Measurements from ENCODE around the gene STIMATE.

Gene STIMATE

GRCh38 chr3:52817860-52818259, 79.5 kb downstream of the STIMATE start:
- no peak for DNase-seq (ENCODE audit: low spot score)
- CTCF ChIA-PET, result no interaction called here
- TF ChIP-seq CTCF (conservative IDR thresholded peaks at IDR 0.05; ENCODE audit: low read depth), result no peak
- POLR2A ChIA-PET (ENCODE audit: low non-redundant PET), result no interaction called here
- no peak overlapping the region for H3K27ac ChIP-seq

- TF ChIP-seq CTCF (conservative IDR thresholded peaks at IDR 0.05; ENCODE audit: low read depth), result no peak
- POLR2A ChIA-PET (ENCODE audit: low non-redundant PET), result no interaction called here
- no peak overlapping the region for H3K27ac ChIP-seq
- DNase-seq (ENCODE audit: low spot score), result no peak
- CTCF ChIA-PET, result no interaction called here
These were observed 80.1 kb downstream of the STIMATE start for GRCh38 chr3:52817221-52817620.

GRCh38 chr3:52816654-52817053, 80.7 kb downstream of the STIMATE start:
- TF ChIP-seq CTCF (conservative IDR thresholded peaks at IDR 0.05; ENCODE audit: low read depth), result no peak
- POLR2A ChIA-PET (ENCODE audit: low non-redundant PET), result no interaction called here
- CTCF ChIA-PET, result no interaction called here
- no peak for DNase-seq (ENCODE audit: low spot score)
- H3K27ac ChIP-seq, result no peak overlapping the region

- no peak overlapping the region for H3K27ac ChIP-seq
- CTCF ChIA-PET, result no interaction called here
- TF ChIP-seq CTCF (conservative IDR thresholded peaks at IDR 0.05; ENCODE audit: low read depth), result no peak
- DNase-seq (ENCODE audit: low spot score), result no peak
- POLR2A ChIA-PET (ENCODE audit: low non-redundant PET), result no interaction called here
These were observed 81.1 kb downstream of the STIMATE start for GRCh38 chr3:52816199-52816598.

GRCh38 chr3:52813810-52814209, 83.5 kb downstream of the STIMATE start:
- DNase-seq (ENCODE audit: low spot score), result no peak
- ChIA-PET POLR2A (ENCODE audit: low non-redundant PET) (no interaction called here), CTCF (no interaction called here)
- TF ChIP-seq CTCF (conservative IDR thresholded peaks at IDR 0.05; ENCODE audit: low read depth), result no peak
- H3K27ac ChIP-seq, result no peak overlapping the region

GRCh38 chr3:52811452-52812011, 85.8 kb downstream of the STIMATE start:
- ChIA-PET CTCF (no interaction called here), POLR2A (ENCODE audit: low non-redundant PET) (no interaction called here)
- H3K27ac ChIP-seq, result no peak overlapping the region
- TF ChIP-seq CTCF (conservative IDR thresholded peaks at IDR 0.05; ENCODE audit: low read depth), result no peak
- no peak for DNase-seq (ENCODE audit: low spot score)

- ChIA-PET CTCF (no interaction called here), POLR2A (ENCODE audit: low non-redundant PET) (no interaction called here)
- no peak for DNase-seq (ENCODE audit: low spot score)
- TF ChIP-seq CTCF (conservative IDR thresholded peaks at IDR 0.05; ENCODE audit: low read depth), result no peak
- H3K27ac ChIP-seq, result no peak overlapping the region
These were observed 86.4 kb downstream of the STIMATE start for GRCh38 chr3:52810923-52811322.

Data from RWPE1 (cell line).